SK-N-MC (cell line): Measurements from ENCODE around the gene PTPN9.

Experiments used
- EZH2 ChIP-seq: fragments of 200-600 bp; sonication (generic); IDR thresholded peaks from one replicate; pipeline ENCODE4 v1.6.1; 2017; ENCODE audit warnings: antibody characterized with exemption
- FOXP2 ChIP-seq: optimal IDR thresholded peaks from 2 replicates; pipeline ENCODE3; 2011; ENCODE audit warnings: mild to moderate bottlenecking, moderate library complexity; ENCODE audit not compliant: insufficient read depth; ENCODE audit errors: extremely low read length, control extremely low read depth
- POLR2AphosphoS5 ChIP-seq: IDR thresholded peaks from 2 replicates; pipeline ENCODE4 v1.6.1; 2012; ENCODE audit warnings: mild to moderate bottlenecking, low read depth, low read length, borderline replicate concordance

- no peak for TF ChIP-seq POLR2AphosphoS5
- no peak for TF ChIP-seq EZH2
- no peak for TF ChIP-seq FOXP2
These were observed 10.0 kb upstream of the PTPN9 start for GRCh38 chr15:75589071-75589470.
